BE2C (cell line): Measurements from ENCODE around the gene MAGEA4. TPM values are rescaled to one million over a fixed set of nuclear protein-coding genes. Genes with fewer than 3 reads are reported as not detected.

Experiments
- DNase-seq: peaks from one replicate; pipeline ENCODE4 v3.0.0-alpha.2; 2020
- H3K27me3 ChIP-seq: fragments of 250-450 bp; sonication (Bioruptor Pico); 2 replicates; pipeline ENCODE4 v1.5.1; 2020; ENCODE audit warnings: mild to moderate bottlenecking
- H3K36me3 ChIP-seq: fragments of 250-450 bp; sonication (Bioruptor Pico); 2 replicates; pipeline ENCODE4 v1.5.1; 2020; ENCODE audit warnings: mild to moderate bottlenecking
- H3K4me1 ChIP-seq: fragments of 250-450 bp; sonication (Bioruptor Pico); 2 replicates; pipeline ENCODE4 v1.5.1; 2020
- H3K4me3 ChIP-seq: 2 replicates; pipeline ENCODE4 v1.5.1; 2011; ENCODE audit warnings: low read depth, low read length
- H3K9me3 ChIP-seq: fragments of 250-450 bp; sonication (Bioruptor Pico); 2 replicates; pipeline ENCODE4 v1.5.1; 2020
- CTCF ChIP-seq: IDR thresholded peaks from 2 replicates; pipeline ENCODE4 v1.5.1; 2012; ENCODE audit warnings: mild to moderate bottlenecking, low read depth, low read length
- polyA plus RNA-seq: library from polyadenylated mRNA; unstranded; fragments of >200 nt; gene quantifications from one replicate; pipeline ENCODE4 v1.2.1, GENCODE V29; 2012; ENCODE audit warnings: low read depth, missing spikeins; ENCODE audit not compliant: insufficient read length, insufficient read depth

Gene MAGEA4
- polyA plus RNA-seq, result not detected

- Histone ChIP-seq H3K9me3 (no peaks in the 10 kb centered on the region), H3K4me3 (no peak within 1 kb of the TSS)
These were observed at the start of gene MAGEA4 for GRCh38 chrX:151912780-151913179. MAGEA4 (plus strand) TSS chrX:151912889; CDS start chrX:151923665, 10,776 bp downstream.

GRCh38 chrX:151870602-151871001, 42.1 kb upstream of the MAGEA4 start:
- DNase-seq, result no peak
- H3K4me3 ChIP-seq, result no peak overlapping the region
- no peaks in the 10 kb centered on the region for H3K27me3 ChIP-seq
- no peaks in the 10 kb centered on the region for H3K4me1 ChIP-seq
- H3K36me3 ChIP-seq, result no peaks in the 10 kb centered on the region
- no peaks in the 10 kb centered on the region for H3K9me3 ChIP-seq
- TF ChIP-seq CTCF, result no peak

More at GRCh38 chrX:151912780-151913179, at the start of gene MAGEA4:
- Histone ChIP-seq H3K27me3 (no peaks in the 10 kb centered on the region), H3K36me3 (no peaks in the 10 kb centered on the region), H3K4me1 (no peaks in the 10 kb centered on the region)
- TF ChIP-seq CTCF, result no peak
- no peak for DNase-seq

GRCh38 chrX:151871244-151871643, 41.4 kb upstream of the MAGEA4 start:
- no peak overlapping the region for H3K4me3 ChIP-seq
- no peaks in the 10 kb centered on the region for H3K36me3 ChIP-seq
- no peaks in the 10 kb centered on the region for H3K27me3 ChIP-seq
- H3K9me3 ChIP-seq, result no peaks in the 10 kb centered on the region
- no peak for DNase-seq
- no peaks in the 10 kb centered on the region for H3K4me1 ChIP-seq
- TF ChIP-seq CTCF, result no peak

GRCh38 chrX:151873096-151873495, 39.6 kb upstream of the MAGEA4 start:
- Histone ChIP-seq H3K9me3 (no peaks in the 10 kb centered on the region), H3K27me3 (no peaks in the 10 kb centered on the region), H3K4me1 (no peaks in the 10 kb centered on the region), H3K36me3 (no peaks in the 10 kb centered on the region), H3K4me3 (no peak overlapping the region)
- TF ChIP-seq CTCF, result no peak
- DNase-seq, result no peak

GRCh38 chrX:151875270-151876026, 37.2 kb upstream of the MAGEA4 start:
- no peaks in the 10 kb centered on the region for H3K27me3 ChIP-seq
- no peak overlapping the region for H3K4me3 ChIP-seq
- no peaks in the 10 kb centered on the region for H3K9me3 ChIP-seq
- no peak for DNase-seq
- H3K4me1 ChIP-seq, result no peaks in the 10 kb centered on the region
- no peak for TF ChIP-seq CTCF
- H3K36me3 ChIP-seq, result no peaks in the 10 kb centered on the region

- TF ChIP-seq CTCF, result no peak
- Histone ChIP-seq H3K9me3 (no peaks in the 10 kb centered on the region), H3K4me3 (no peak overlapping the region), H3K36me3 (no peaks in the 10 kb centered on the region), H3K27me3 (no peaks in the 10 kb centered on the region), H3K4me1 (no peaks in the 10 kb centered on the region)
- no peak for DNase-seq
These were observed 34.1 kb upstream of the MAGEA4 start for GRCh38 chrX:151878574-151878973.
